ENCODE data around the gene TXN. TPM values are rescaled to one million over a fixed set of nuclear protein-coding genes. Genes with fewer than 3 reads are reported as not detected.
A peak's percentile ranks its signal among the peaks of the same experiment; 100 is the strongest.
"Not testable (repeated sequence)": the region's sequence is repeated elsewhere in the genome, so short reads cannot be mapped to it uniquely, and the experiment has no call there.

The TXN gene
- total RNA-seq, 2 donors from 2014 or later: 282 to 336 TPM

DNA sequence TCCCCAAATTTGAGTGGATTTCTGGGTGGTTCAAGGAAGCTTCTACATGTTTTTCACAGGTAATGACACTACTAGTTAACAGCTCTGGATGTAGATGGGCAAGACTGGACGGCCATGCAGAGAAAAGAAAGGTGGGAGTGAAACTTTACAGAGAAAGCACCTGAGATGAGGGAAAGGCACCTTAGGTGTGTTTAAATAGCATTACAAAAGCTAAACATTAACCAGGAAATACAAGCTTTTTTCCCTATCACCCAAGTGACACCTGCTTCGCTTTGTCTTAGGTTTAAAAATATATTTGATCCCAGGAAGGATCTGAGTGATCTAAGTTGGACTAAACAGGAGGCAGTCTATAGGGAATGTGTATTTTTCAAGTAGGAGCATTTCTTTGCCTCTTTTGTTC, 56.7 kb downstream of the TXN start:
- Histone ChIP-seq H3K4me3 (ENCODE audit: low read length) (no peak overlapping the region), H3K36me3 (ENCODE audit: control insufficient read depth, insufficient read depth, low read length) (no peaks in the 10 kb centered on the region), H3K27ac (ENCODE audit: low read depth, low read length) (no peak overlapping the region), H3K27me3 (ENCODE audit: control insufficient read depth, insufficient read depth, low read length, poor library complexity, severe bottlenecking) (peaks cover 60% of the 10 kb centered on the region), H3K9me3 (ENCODE audit: control insufficient read depth, low read length) (peaks cover 5% of the 10 kb centered on the region), H3K9ac (ENCODE audit: extremely low read depth, low read length, poor library complexity, severe bottlenecking) (no peak overlapping the region), H3K4me1 (ENCODE audit: control insufficient read depth, insufficient read depth, low read length) (peaks cover 3% of the 10 kb centered on the region)
- Mint-ChIP-seq H3K4me1 (peaks cover 11% of the 10 kb centered on the region), H3K27ac (no peak overlapping the region), H3K27me3 (ENCODE audit: insufficient read depth) (peaks cover 42% of the 10 kb centered on the region), H3K36me3 (ENCODE audit: low read depth) (no peaks in the 10 kb centered on the region), H3K4me3 (no peak overlapping the region), H3K9me3 (peaks cover 8% of the 10 kb centered on the region)
- TF ChIP-seq, protein P1, sequence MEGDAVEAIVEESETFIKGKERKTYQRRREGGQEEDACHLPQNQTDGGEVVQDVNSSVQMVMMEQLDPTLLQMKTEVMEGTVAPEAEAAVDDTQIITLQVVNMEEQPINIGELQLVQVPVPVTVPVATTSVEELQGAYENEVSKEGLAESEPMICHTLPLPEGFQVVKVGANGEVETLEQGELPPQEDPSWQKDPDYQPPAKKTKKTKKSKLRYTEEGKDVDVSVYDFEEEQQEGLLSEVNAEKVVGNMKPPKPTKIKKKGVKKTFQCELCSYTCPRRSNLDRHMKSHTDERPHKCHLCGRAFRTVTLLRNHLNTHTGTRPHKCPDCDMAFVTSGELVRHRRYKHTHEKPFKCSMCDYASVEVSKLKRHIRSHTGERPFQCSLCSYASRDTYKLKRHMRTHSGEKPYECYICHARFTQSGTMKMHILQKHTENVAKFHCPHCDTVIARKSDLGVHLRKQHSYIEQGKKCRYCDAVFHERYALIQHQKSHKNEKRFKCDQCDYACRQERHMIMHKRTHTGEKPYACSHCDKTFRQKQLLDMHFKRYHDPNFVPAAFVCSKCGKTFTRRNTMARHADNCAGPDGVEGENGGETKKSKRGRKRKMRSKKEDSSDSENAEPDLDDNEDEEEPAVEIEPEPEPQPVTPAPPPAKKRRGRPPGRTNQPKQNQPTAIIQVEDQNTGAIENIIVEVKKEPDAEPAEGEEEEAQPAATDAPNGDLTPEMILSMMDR (conservative IDR thresholded peaks at IDR 0.05): no peak
- DNase-seq: no peak
- 88% methylated on average over 2 of the region's 2 CpGs; no CpG with 5 or more reads in 1 of the 2 experiments for WGBS, 2 experiments (ENCODE audit: insufficient coverage in 1 of 2, insufficient read length in 1 of 2)

- H3K4me3 Mint-ChIP-seq: no peak overlapping the region
- no peak overlapping the region for H3K27ac Mint-ChIP-seq
- TF ChIP-seq, protein P1 (conservative IDR thresholded peaks at IDR 0.05): no peak
- peaks cover 7% of the 10 kb centered on the region for H3K9me3 ChIP-seq (ENCODE audit: control insufficient read depth, low read length)
- 84 to 89% methylated on average over 9 to 12 of the region's 12 CpGs for WGBS, 2 experiments (ENCODE audit: insufficient coverage in 1 of 2, insufficient read length in 1 of 2)
- no peaks in the 10 kb centered on the region for H3K36me3 ChIP-seq (ENCODE audit: control insufficient read depth, insufficient read depth, low read length)
- H3K36me3 Mint-ChIP-seq (ENCODE audit: low read depth): no peaks in the 10 kb centered on the region
- peaks cover 54% of the 10 kb centered on the region for H3K27me3 ChIP-seq (ENCODE audit: control insufficient read depth, insufficient read depth, low read length, poor library complexity, severe bottlenecking)
- peaks cover 15% of the 10 kb centered on the region for H3K4me1 Mint-ChIP-seq
- H3K9me3 Mint-ChIP-seq: peaks cover 14% of the 10 kb centered on the region
- no peak overlapping the region for H3K9ac ChIP-seq (ENCODE audit: extremely low read depth, low read length, poor library complexity, severe bottlenecking)
- no peak overlapping the region for H3K27ac ChIP-seq (ENCODE audit: low read depth, low read length)
- no peak overlapping the region for H3K4me3 ChIP-seq (ENCODE audit: low read length)
- peaks cover 31% of the 10 kb centered on the region for H3K27me3 Mint-ChIP-seq (ENCODE audit: insufficient read depth)
- peak; percentile 66 for DNase-seq
- peaks cover 6% of the 10 kb centered on the region for H3K4me1 ChIP-seq (ENCODE audit: control insufficient read depth, insufficient read depth, low read length)
Measured at GRCh38 chr9:110198357-110198756, 58.0 kb downstream of the TXN start.

DNA sequence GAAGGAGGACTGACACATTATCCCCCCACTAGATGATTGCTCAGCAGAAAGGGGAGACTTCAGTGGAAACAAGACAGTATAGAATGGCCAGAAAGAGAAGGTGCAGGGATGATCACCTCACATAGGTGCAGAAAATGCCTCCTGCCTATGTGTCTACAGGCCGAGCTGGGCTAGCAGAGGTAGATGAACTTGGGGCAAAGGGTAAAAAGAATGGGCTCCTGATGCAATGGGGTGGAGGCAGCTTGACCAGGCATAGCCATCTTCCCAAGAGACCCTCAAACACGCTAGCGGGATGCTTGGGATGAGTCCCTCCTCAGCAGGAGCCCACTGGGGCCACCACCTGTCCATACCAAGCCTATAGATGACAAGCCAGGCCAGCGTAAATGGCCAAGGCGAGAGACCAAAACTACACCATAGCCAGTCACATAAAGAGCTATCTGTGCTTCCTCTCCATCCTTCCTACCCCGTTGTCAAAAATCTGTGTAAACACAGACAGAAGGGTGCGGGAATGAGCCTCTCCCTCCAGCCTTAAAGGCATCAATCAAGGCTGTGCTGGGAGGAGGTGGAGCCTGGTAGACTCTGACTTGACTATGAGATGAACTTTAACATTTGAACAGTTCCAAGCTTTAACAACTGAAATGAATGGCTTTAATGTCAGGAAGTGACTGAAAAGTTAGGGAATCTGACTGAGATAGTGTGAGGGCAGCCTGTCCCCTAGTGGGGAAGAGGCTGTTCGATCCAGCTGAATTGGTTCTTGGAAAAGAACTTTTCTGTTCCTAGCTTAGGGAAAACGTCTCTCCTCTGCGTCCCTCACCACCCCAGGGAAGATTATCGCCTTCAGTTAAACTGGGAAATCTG, 58.7 kb downstream of the TXN start:
- no peak overlapping the region for H3K27ac Mint-ChIP-seq
- peaks cover 59% of the 10 kb centered on the region for H3K27me3 ChIP-seq (ENCODE audit: control insufficient read depth, insufficient read depth, low read length, poor library complexity, severe bottlenecking)
- H3K4me3 ChIP-seq (ENCODE audit: low read length): no peak overlapping the region
- WGBS, 2 experiments (ENCODE audit: insufficient coverage in 1 of 2, insufficient read length in 1 of 2): 74 to 88% methylated on average over 6 to 11 of the region's 11 CpGs
- H3K36me3 Mint-ChIP-seq (ENCODE audit: low read depth): no peaks in the 10 kb centered on the region
- H3K9ac ChIP-seq (ENCODE audit: extremely low read depth, low read length, poor library complexity, severe bottlenecking): no peak overlapping the region
- no peak overlapping the region for H3K27ac ChIP-seq (ENCODE audit: low read depth, low read length)
- TF ChIP-seq, protein P1 (conservative IDR thresholded peaks at IDR 0.05): peak; percentile 47
- H3K4me1 ChIP-seq (ENCODE audit: control insufficient read depth, insufficient read depth, low read length): peaks cover 6% of the 10 kb centered on the region
- H3K9me3 ChIP-seq (ENCODE audit: control insufficient read depth, low read length): peaks cover 7% of the 10 kb centered on the region
- no peak for DNase-seq
- peaks cover 34% of the 10 kb centered on the region for H3K27me3 Mint-ChIP-seq (ENCODE audit: insufficient read depth)
- peaks cover 15% of the 10 kb centered on the region for H3K4me1 Mint-ChIP-seq
- H3K9me3 Mint-ChIP-seq: peaks cover 14% of the 10 kb centered on the region
- no peak overlapping the region for H3K4me3 Mint-ChIP-seq
- H3K36me3 ChIP-seq (ENCODE audit: control insufficient read depth, insufficient read depth, low read length): no peaks in the 10 kb centered on the region

GRCh38 chr9:110196084-110196499, 60.2 kb downstream of the TXN start:
- WGBS, 2 experiments (ENCODE audit: insufficient coverage in 1 of 2, insufficient read length in 1 of 2): 86 to 91% methylated on average over 11 to 15 of the region's 16 CpGs
- not testable (repeated sequence) for H3K36me3 Mint-ChIP-seq (ENCODE audit: low read depth); H3K4me1 ChIP-seq (ENCODE audit: control insufficient read depth, insufficient read depth, low read length); H3K4me3 Mint-ChIP-seq; DNase-seq; H3K27ac Mint-ChIP-seq; H3K27ac ChIP-seq (ENCODE audit: low read depth, low read length); H3K4me3 ChIP-seq (ENCODE audit: low read length); H3K9me3 ChIP-seq (ENCODE audit: control insufficient read depth, low read length); H3K36me3 ChIP-seq (ENCODE audit: control insufficient read depth, insufficient read depth, low read length); H3K9ac ChIP-seq (ENCODE audit: extremely low read depth, low read length, poor library complexity, severe bottlenecking)
- H3K4me1 Mint-ChIP-seq: peaks cover 13% of the 10 kb centered on the region
- peaks cover 40% of the 10 kb centered on the region for H3K27me3 Mint-ChIP-seq (ENCODE audit: insufficient read depth)
- peaks cover 14% of the 10 kb centered on the region for H3K9me3 Mint-ChIP-seq
- peaks cover 68% of the 10 kb centered on the region for H3K27me3 ChIP-seq (ENCODE audit: control insufficient read depth, insufficient read depth, low read length, poor library complexity, severe bottlenecking)
